Stimulated activated CD8-positive, alpha-beta memory T cell treated with anti-CD3 and anti-CD28 coated beads, Interleukin-12 subunit alpha, Interleukin-12 subunit beta, amount 100 ng/mL, for 1 hour (primary cell): ENCODE results near the gene NCAM2.
"Not testable (repeated sequence)": the region's sequence is repeated elsewhere in the genome, so short reads cannot be mapped to it uniquely, and the experiment has no call there.

Source experiments
- DNase-seq: peaks from one replicate; pipeline ENCODE4 v3.0.0-alpha.2; 2020; ENCODE audit warnings: low read depth

The NCAM2 gene

DNA sequence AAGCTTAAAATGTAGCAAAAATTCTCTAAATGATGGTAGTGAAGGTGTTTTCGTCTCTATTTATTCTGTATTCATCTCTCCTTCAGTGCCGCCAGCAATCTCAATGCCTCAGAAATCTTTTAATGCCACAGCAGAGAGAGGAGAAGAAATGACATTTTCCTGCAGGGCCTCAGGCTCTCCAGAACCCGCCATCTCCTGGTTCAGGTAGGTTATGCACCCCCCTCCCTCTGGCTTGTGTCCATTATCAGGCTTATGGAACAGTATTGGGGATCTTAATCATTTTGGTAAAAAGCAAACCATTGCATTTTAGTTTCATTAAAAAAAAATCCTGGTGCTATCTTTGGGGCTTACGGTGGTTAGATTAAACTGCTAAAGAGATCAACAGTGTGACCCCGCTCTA lies 326.1 kb downstream of the NCAM2 start:
- no peak for DNase-seq

DNA sequence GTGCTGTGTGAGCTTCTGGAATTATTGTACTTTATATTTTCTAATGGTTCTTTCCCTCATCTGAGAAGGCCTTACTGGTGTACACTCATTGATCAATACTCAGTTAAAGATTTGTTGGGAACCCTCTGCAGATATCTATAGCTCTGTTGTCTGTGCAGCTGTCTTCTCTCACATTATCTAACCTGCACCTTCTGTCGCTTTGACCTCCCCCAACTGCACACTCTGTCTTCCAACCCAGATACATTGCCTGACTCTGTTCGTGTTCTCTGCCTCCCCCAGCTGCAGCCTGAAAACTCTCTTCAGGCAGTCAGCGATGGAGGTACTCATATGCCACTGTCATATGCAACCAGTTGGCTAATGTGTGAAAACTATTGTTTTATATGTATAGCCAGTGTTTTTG lies 334.3 kb downstream of the NCAM2 start:
- DNase-seq: no peak

DNA sequence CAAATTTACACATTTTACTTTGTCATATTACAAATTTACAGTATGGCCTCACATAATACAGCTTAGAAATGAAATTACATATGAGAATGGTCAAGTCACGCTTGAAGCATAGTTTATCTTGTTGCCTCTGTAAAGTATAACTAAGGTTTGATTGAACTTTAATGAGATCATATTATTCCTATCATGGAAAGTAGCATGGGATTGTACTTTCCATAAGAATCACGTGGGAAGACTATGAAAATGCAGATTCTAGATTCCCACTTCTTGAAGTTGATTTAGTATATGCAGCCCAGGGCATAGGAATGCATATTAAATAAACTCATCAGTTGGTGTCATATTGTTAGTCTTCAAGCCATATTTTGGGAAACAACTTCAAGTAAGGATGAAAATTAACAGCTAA lies 342.8 kb downstream of the NCAM2 start:
- DNase-seq: no peak

DNA sequence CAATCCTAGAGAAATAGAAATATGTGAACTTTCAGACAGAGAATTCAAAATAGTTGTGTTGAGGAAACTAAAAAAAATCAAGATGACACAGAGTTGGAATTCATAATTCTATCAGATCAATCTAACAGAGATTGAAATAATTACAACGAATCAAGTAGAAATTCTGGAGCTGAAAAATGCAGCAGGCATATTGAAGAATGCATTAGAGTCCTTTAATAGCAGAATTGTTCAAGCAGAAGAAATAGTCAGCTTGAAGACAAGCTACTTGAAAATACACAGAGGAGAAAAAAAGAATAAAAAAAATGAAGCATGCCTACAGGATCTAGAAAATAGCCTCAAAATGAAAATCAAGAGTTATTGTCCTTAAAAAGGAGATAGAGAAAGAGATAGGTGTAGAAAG lies 347.1 kb downstream of the NCAM2 start:
- DNase-seq: no peak

DNA sequence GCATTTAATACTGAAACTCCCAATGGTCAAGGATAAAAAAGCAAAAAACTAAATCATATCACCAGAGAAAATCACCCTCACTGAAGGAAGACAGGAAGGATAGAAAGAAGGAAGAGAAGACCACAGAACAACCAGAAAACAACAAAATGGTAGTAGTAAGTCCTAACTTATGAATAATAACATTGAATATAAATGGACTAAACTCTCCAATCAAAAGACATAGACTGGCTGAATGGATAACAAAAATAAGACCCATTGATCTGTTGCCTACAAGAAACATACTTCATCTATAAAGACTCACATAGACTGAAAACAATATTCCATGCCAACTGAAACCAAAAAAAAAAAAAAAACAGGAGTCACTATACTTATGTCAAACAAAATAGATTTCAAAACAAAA lies 347.7 kb downstream of the NCAM2 start:
- DNase-seq: no peak

DNA sequence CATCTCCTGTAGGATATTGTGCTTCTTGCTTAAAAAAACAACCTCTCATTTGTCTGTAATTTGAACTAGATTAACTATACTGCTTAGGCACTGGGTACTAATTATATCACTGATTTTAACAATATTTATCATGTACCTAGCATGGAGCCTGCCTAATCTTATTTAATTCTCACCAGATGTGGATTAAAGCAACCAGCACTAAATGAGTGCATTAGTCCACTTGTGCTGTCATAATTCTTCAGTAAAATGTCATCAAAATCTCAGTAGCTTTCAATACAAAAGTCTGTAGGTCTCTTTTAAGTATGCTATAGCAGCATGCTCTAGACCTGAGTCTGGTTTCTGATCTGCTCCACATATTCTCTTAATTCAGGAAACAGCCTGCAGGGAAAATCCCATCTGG lies 368.1 kb downstream of the NCAM2 start:
- no peak for DNase-seq

DNA sequence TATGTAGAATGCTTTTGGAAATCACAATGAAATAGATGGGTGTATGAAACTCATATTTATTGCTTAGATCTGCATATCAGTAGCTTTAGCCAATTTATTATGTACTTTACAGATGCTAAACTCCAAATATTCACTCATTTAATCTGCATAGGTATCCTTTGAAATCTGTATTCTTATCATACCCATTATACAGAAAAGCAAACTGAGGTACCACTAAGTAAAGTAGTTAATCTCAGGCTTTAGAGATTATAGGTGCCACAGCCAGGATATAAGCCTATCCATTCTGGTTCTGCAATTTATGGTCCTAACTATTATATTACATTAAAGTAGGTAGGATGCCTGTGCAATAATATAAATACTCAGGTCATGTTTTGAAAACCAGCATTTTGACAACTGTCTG lies 369.4 kb downstream of the NCAM2 start:
- no peak for DNase-seq

DNA sequence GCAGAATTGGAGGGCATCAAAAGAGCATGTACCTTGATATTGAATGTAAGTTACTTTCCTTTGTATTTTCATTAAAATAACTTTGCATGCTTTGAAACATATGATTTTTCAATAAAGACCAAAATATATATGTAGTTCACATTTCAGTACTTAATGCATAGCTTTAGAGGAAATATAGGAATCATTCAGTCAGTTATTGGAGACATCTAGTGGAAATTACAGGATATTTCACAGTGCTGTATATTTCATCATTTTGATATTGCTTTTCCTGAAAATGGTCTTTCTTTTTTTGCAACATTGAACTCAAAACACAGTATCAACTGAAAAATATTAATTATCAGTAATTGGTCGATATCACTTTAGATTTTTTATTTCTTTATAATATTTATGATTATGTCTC lies 375.8 kb downstream of the NCAM2 start:
- no peak for DNase-seq

DNA sequence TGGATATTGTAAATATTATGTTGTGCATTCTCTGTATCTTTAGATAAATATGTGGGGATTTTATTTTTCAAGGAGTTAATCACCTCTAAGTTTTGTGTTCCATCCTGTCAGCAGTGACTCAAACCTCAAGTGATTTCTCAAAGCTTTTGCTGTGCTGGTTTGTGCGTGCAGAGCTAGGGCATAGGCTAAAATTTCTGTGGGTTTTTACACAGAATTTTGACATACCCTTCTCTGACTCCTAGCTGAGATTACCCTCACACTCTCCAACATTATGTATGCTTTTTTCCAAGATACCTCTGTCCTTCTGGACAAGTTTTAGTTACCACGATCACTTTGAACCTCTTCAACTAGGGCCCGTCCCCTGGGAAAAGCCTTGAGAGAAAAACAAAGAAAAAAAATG lies 384.9 kb downstream of the NCAM2 start:
- DNase-seq: no peak

DNA sequence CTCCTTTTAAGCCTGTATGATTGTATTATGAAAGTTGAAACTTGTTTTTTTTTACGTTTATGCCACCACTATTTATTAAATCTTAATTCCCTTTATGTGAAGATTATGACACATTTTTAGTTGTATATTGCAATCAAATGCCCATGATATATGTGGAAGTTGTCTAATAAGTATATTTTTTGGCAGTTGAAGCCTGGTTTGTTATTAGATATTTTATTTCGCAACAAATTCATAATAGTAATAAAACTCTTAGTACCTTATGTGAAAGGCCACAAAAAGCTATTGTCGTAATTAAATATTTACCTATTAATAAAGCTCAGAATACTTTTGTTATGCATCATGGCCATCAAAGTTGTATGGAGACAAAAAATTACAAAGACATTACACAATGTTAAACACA lies 386.8 kb downstream of the NCAM2 start:
- DNase-seq: no peak

DNA sequence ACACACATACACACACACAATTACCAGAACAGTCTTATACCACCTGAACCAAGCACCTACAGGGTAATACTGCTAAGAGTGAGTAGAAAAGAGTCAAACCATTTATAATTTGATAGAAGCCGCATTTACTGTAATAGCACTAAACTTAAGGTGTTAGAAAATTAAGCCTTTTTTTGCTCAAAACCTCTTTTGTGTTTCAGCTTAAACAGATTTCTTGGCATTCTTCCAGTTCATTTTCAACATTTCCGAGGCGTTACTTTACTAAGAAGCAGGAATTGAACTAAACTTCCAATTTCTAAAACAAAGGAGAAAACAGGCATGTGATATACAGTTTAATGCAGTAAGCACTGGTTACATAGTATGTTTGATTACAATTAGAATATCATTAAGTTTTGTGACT lies 387.2 kb downstream of the NCAM2 start:
- no peak for DNase-seq

DNA sequence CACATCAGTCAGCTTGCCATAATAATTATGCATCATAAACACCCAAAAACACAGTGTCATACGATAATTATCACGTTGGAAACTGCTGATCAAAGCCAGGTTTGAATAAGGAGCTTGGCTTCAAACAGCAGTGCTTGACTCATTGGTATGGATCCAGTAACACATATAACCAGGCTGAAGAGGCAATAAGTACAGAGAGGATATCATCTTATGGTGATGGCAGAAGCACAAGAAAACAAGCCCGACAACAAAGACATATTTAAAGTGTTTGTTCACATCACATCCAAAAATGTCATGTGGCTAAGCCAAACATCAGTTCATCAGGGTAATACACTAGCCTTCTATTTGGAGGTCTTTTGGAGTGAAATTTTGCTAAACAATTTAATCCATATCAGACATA lies 389.7 kb downstream of the NCAM2 start:
- no peak for DNase-seq

DNA sequence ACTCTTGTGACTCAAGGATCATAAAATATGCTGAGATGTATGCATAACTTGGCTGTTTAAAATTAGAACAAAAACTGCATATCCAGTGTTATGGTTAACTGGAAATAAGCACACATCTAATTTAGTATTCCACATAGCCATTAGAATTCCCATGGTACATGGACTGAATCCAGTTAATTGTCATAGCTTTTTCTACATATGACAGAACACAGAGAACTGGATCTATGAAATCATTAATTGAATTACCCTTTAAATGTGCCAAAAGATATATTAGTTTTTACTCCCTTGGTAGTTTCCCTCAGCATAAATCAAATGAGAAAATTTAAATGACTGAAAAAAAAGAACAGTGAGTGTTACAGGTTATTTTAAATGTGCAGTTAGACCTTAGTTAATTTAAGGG lies 395.9 kb downstream of the NCAM2 start:
- DNase-seq: no peak

DNA sequence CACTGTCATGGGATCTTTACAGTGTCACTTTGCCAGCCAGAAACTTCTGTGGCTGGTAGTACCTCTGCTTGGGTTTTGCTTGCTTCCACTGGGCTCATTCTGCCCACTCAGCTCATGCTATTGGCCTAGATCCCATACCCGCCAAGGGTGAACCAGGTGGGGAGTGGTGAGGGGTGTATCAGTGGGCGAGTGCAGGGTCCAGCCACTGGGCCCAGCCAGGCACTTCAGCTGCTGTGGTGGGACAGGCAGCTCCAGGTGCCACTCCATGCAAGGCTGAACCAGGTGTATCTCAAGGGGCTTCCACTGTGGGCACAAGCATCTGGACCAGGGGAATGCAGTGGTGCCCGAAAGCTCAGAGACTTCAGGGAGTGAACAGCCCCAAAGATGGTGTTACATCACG lies 398.2 kb downstream of the NCAM2 start:
- no peak for DNase-seq

DNA sequence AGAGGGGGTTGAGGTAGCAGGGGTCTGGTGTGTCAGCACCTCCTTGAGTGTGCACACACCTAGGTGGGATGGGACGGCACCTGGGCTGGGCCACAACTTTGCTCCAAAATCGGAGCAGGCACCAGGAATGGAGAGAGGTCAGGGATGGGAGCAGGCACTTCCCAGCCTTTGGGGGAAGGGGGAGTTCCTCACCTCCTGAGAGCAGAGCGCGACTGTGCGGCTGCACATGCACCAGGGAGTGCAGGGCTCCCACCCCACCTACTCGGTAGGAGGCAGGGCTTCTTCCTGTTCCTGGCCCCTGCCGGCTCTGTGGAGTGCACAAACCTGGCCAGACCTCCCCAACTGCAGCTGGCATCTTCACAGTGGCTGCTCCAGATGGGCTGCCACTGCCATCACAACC lies 399.3 kb downstream of the NCAM2 start:
- no peak for DNase-seq

DNA sequence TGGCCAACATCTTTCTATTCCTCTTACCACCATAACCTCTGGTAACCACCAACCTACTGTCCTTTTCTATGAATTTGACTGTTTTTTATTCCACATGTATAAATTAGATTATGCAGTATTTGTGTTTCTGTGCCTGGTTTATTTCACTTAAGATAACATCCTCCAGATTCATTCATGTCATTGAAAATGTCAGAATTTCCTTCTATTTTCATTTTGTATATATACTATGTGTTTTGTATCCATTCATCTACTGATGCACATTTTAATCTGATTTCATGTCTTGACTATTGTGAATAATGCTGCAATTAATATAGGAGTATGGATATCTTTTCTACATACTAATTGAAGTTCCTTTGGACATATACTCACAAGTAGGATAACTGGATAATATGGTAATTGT lies 403.2 kb downstream of the NCAM2 start:
- no peak for DNase-seq

DNA sequence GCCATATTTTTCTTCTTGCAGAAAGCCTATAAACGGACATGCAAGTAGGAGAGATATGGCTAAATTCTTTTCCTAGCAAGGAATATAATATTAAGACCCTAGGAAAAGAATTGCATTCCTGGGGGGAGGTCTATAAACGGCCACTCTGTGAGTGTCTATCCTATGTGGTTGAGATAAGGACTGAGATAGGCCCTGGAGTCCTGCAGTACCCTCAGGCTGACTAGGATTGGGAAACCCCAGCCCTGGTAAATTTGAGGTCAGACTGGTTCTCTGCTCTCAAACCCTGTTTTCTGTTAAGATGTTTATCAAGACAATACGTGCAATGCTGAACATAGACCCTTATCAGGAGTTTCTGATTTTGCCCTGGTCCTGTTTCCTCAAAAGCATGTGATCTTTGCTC lies 404.0 kb downstream of the NCAM2 start:
- not testable (repeated sequence) for DNase-seq

DNA sequence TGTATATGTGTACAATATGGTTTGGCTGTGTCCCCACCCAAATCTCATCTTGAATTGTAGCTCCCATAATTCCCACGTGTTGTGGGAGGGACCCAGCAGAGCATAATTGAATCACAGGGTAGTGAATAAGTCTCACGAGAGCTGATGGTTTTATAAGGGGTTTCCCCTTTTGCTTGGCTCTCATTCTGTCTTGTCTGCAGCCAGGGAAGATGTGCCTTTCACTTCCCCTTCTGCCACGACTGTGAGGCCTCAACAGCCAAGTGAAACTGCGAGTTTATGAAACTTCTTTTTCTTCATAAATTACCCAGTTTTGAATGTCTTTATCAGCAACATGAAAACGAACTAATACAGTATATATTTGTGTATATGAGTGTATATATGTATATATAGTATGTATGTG lies 406.1 kb downstream of the NCAM2 start:
- not testable (repeated sequence) for DNase-seq

DNA sequence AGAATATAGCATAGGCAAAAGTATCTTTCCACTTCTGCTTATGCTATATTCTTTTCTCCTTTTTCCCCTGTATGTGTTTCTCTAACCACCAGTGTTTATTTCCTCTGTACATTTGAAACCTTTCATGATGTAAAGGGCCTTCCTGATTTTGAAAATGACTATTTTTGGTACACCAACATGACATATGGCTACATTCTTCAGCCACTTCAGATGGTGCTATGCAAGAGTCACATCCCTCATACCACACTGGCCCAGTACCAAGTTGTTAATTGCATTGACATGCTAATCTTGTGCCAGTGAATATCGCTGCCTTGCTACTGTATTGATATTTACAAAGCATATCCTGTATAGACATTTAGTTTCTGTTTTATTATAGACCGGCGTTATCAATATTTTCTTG lies 408.7 kb downstream of the NCAM2 start:
- DNase-seq: no peak

DNA sequence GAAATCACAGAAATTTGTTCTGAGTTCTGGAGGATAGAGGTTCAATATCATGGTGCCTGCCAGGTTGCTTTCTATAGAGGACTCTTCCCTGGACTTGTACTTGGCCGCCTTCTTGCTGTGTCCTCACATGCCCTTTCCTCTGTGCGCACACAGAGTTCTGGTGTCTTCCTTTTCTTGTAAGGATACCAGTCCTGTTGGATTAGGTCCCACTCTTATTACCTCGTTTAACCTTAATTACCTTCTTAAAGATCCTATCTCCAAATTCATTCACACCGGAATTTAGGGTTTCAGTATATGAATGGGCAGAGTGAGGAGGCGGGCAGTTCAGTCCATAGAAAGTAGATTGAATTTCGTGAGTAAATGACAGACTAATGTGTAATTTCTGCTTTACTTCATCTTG lies 413.9 kb downstream of the NCAM2 start:
- DNase-seq: no peak

DNA sequence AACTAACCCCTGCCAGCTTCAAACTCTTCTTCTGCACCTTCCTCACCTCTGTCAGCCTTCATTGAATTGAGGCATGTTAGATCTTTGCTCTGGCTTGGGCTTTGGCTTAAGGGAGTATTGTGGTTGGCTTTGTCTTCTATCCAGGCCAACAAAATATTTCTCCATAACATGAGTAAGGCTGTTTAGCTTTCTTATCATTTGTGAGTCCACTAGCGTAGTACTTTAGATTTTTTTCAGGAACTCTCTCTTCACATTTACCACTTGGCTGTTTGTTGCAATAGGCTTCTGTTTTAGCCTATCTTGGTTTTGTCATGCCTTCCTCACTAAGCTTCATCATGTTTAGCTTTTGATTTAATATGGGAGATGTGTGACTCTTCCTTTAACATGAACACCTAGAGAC lies 417.5 kb downstream of the NCAM2 start:
- no peak for DNase-seq

DNA sequence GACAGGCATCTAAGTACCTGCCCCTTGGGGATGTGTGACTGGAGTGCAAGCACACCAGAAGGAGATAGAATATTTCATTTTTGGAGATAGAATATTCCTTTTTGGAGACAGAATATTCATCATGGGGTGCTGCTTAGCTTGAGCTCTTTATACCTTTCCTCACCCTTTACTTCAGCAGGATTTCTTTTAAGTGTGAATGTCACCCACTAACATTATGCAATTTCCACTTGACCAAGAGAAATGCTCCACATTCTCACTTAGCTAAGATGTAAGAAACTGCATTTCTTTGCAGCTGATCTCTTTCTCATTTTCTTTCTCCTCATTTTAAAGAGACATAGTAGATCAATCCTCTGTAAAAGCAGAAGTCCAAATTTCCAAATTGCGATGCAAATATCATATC lies 436.7 kb downstream of the NCAM2 start:
- DNase-seq: no peak

DNA sequence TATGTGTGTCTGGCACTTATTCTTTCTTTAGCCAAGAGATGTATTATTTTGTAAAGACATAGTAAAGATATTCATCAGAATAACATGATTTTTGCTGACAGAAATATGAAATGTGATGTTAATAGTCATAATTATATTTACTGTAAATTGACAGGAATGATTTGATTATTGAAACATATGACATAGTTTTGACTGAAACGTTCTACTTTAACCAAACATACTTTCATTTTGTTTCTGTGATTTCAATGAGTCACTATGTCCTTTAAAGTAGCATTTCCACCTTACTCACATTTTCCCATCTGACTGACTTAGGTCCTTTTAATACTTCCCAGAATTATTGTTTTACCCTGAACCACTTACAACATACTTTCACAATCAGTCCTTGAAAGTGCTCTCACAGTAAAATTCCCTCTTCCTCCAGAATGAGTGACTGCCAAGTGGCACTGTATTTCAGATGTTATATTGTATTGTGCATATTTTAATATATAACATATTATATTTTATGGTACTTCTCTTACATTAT lies 437.9 kb downstream of the NCAM2 start:
- DNase-seq: no peak

DNA sequence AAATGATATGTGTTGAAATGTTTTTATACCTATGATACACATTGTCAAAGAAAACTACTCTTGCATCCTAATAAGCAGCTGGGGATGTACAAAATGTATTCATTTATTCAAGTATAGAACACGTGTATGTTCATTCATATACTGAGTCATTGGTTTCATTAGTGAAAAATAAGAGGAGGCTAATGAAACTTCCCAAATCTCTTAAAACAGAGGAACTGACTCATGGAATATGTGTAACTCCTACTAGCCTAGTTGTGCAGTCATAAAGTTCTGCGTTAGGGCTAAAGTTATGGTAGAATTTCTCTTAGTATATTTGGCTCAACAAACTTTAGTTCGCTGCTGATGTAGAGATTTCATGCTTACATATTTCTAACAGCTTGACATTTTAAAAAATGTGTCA lies 441.6 kb downstream of the NCAM2 start:
- DNase-seq: no peak

DNA sequence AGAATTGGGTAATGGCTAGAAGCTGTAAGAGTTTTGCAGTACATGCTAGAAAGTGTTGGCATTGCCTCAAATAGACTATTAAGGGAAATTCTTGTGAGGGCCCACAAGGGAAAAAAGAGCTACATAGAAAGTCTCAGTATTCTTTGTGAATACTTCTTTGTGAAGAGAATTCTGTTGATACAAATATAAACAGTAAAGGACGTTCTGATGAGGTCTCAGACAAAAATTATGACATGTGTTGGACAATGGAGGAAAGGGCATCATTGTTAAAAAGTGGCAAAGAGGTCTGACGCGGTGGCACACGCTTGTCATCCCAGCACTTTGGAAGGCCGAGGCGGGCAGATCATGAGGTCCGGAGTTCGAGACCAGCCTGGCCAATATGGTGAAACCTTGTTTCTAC lies 458.9 kb downstream of the NCAM2 start:
- no peak for DNase-seq
